HL-60 (cell line): ENCODE data around the gene SPATA7.

Experiments used
- DNase-seq, 2 experiments: peaks; one replicate each; pipeline ENCODE4 v3.0.0-alpha.2; 2010 to 2020; ENCODE audit warnings: low read depth in 1 of 2, low spot score in 1 of 2
- H3K27ac ChIP-seq: fragments of 250-450 bp; sonication (Bioruptor Pico); replicated peaks from 2 replicates; pipeline ENCODE4 v1.5.1; 2020; ENCODE audit warnings: mild to moderate bottlenecking, moderate library complexity
- H3K27me3 ChIP-seq: fragments of 250-450 bp; sonication (Bioruptor Pico); 2 replicates; pipeline ENCODE4 v1.5.1; 2021; ENCODE audit warnings: mild to moderate bottlenecking, moderate library complexity; ENCODE audit not compliant: insufficient read depth, poor library complexity, severe bottlenecking
- H3K4me3 ChIP-seq: replicated peaks from 2 replicates; pipeline ENCODE4 v1.5.1; 2011; ENCODE audit warnings: mild to moderate bottlenecking, control low read depth, low read length; ENCODE audit not compliant: insufficient read depth
- CTCF ChIP-seq: IDR thresholded peaks from one replicate; pipeline ENCODE4 v1.5.1; 2011; ENCODE audit warnings: low read length, control low read depth, inconsistent platforms; ENCODE audit not compliant: insufficient read depth
- GABPA ChIP-seq: IDR thresholded peaks from 2 replicates; pipeline ENCODE4 v1.6.1; 2012; ENCODE audit warnings: low read depth
- POLR2AphosphoS5 ChIP-seq: IDR thresholded peaks from 2 replicates; pipeline ENCODE4 v1.6.1; 2012; ENCODE audit warnings: low read depth
- REST ChIP-seq: IDR thresholded peaks from 2 replicates; pipeline ENCODE4 v1.6.1; 2012; ENCODE audit warnings: low read depth; ENCODE audit not compliant: insufficient replicate concordance
- SPI1 ChIP-seq: IDR thresholded peaks from 2 replicates; pipeline ENCODE4 v1.6.1; 2012; ENCODE audit warnings: low read depth, mild to moderate bottlenecking, borderline replicate concordance

The SPATA7 gene

GRCh38 chr14:88468406-88468805, 82.9 kb downstream of the SPATA7 start:
- TF ChIP-seq CTCF (no peak), GABPA (no peak), REST (no peak), SPI1 (no peak), POLR2AphosphoS5 (no peak)
- DNase-seq = no peak
- no peak overlapping the region for H3K27ac ChIP-seq

GRCh38 chr14:88470542-88471440, 85.3 kb downstream of the SPATA7 start:
- Histone ChIP-seq H3K4me3 (no peak overlapping the region), H3K27ac (no peak overlapping the region), H3K27me3 (no peaks in the 10 kb centered on the region)
- TF ChIP-seq GABPA (no peak), POLR2AphosphoS5 (no peak), SPI1 (no peak), REST (no peak), CTCF (no peak)
- no peak for DNase-seq

More at GRCh38 chr14:88468406-88468805, 82.9 kb downstream of the SPATA7 start:
- H3K27me3 ChIP-seq = no peaks in the 10 kb centered on the region
- no peak overlapping the region for H3K4me3 ChIP-seq

- Histone ChIP-seq H3K27me3 (no peaks in the 10 kb centered on the region), H3K4me3 (no peak overlapping the region), H3K27ac (no peak overlapping the region)
- no peak for DNase-seq
- TF ChIP-seq POLR2AphosphoS5 (no peak), REST (no peak), SPI1 (no peak), GABPA (no peak), CTCF (no peak)
These were observed 88.3 kb downstream of the SPATA7 start for GRCh38 chr14:88473791-88474190.
